Measurements from ENCODE around the gene SLC25A38. TPM values are rescaled to one million over a fixed set of nuclear protein-coding genes. Genes with fewer than 3 reads are reported as not detected.

Gene SLC25A38
- total and polyA plus RNA-seq, 10 of the 15 experiments (the other 5 are each of a cell fraction or from before 2014, with no cell fraction given) = 15.2 to 55.2 (median 39.2) TPM

GRCh38 chr3:39404943-39405686, 21.9 kb downstream of the SLC25A38 start:
- 95% methylated on average over 15 of the region's 15 CpGs for WGBS (ENCODE audit: insufficient coverage, insufficient replicate concordance, low lambda C conversion rate, missing lambda C conversion rate)
- no peak for ATAC-seq
- FAIRE-seq = no peak
- Histone ChIP-seq H3K4me2 (ENCODE audit: control insufficient read depth, insufficient read depth) (no peak overlapping the region), H3K27ac (ENCODE audit: control insufficient read depth, insufficient read depth) (no peak overlapping the region), H3K4me1 (ENCODE audit: control insufficient read depth, insufficient read depth, low read length) (no peaks in the 10 kb centered on the region), H4K20me1 (ENCODE audit: control insufficient read depth, insufficient read depth) (peaks cover 8% of the 10 kb centered on the region), H3K27me3 (replicated peaks in 1 of 2; ENCODE audit: control insufficient read depth in 2 of 2, insufficient read depth in 2 of 2, low read length in 1 of 2) (no peaks in the 10 kb centered on the region), H3K9ac (ENCODE audit: control insufficient read depth, insufficient read depth, low read length) (no peak overlapping the region), H2AFZ (ENCODE audit: control insufficient read depth, low read depth, low read length) (no peak overlapping the region), H3K79me2 (ENCODE audit: control insufficient read depth, insufficient read depth, low read length) (peaks cover 39% of the 10 kb centered on the region), H3K4me3 (0 out of 2 replicates have a peak overlapping the region, but pooled peaks have one; percentile 63), H3K36me3 (ENCODE audit: control insufficient read depth in 2 of 2, insufficient read depth in 2 of 2, low read length in 1 of 2) (peaks cover 3 to 24% of the 10 kb centered on the region in 2 experiments), H3K9me3 (replicated peaks; ENCODE audit: control insufficient read depth, insufficient read depth, low read length) (no peaks in the 10 kb centered on the region)
- ChIA-PET CTCF (interaction anchor here (1.0 to 6.7 kb wide), 5 partner anchors 11 to 216 kb away, joined by 3 to 55 read pairs (median 10); no protein-coding TSS in a partner anchor), RAD21 (ENCODE audit: unreplicated experiment) (interaction anchor here (1.4 to 4.3 kb wide), 4 partner anchors 16 to 117 kb away, joined by 5 to 20 read pairs (median 18); no protein-coding TSS in a partner anchor), SMC1A (ENCODE audit: uncharacterized antibody, unreplicated experiment) (interaction anchor here (0.6 to 6.6 kb wide), 6 partner anchors 9 to 213 kb away, joined by 3 to 44 read pairs (median 4); no protein-coding TSS in a partner anchor), POLR2A (interaction anchor here (0.6 to 1.2 kb wide), 4 partner anchors 16 to 80 kb away, joined by 3 to 5 read pairs (median 3); no protein-coding TSS in a partner anchor)
- TF ChIP-seq FOS (IDR thresholded peaks at IDR 0.05; ENCODE audit: borderline replicate concordance, extremely low read depth, insufficient read length) (no peak), EP300 (IDR thresholded peaks at IDR 0.05; ENCODE audit: borderline replicate concordance in 1 of 2, control insufficient read depth in 1 of 2, low read depth in 2 of 2, low read length in 2 of 2) (no peak), WRNIP1 (IDR thresholded peaks at IDR 0.05; ENCODE audit: borderline replicate concordance, low read depth, low read length) (no peak), IKZF1 (conservative IDR thresholded peaks at IDR 0.05) (no peak), HSF1 (IDR thresholded peaks at IDR 0.05; ENCODE audit: low read depth, low read length) (no peak), BACH1 (IDR thresholded peaks at IDR 0.05; ENCODE audit: borderline replicate concordance) (no peak), BMI1 (IDR thresholded peaks at IDR 0.05; ENCODE audit: borderline replicate concordance) (no peak), RAD21 (IDR thresholded peaks at IDR 0.05; ENCODE audit: insufficient read depth, low read depth, low read length) (no peak), ZBTB11 (CRISPR knock-in tag; IDR thresholded peaks at IDR 0.05) (no peak), RAD51 (IDR thresholded peaks at IDR 0.05) (no peak), NFYB (IDR thresholded peaks at IDR 0.05; ENCODE audit: insufficient read depth, low read depth, low read length) (no peak), RELA (IDR thresholded peaks at IDR 0.05; ENCODE audit: borderline replicate concordance, partially characterized antibody) (no peak), MEF2B (IDR thresholded peaks at IDR 0.05; ENCODE audit: partially characterized antibody, poor library complexity, severe bottlenecking) (no peak)
- no TSS peak for BruUV-seq (replicated peaks)
- DNase-seq (ENCODE audit: low read depth, low spot score) = no peak
- intact Hi-C loops (cut with micrococcal nuclease; ENCODE audit: unreplicated experiment) (no loop called here), in situ Hi-C loops (cut with MboI) (no loop called here)
